Colonic mucosa (tissue), 4 donors: Measurements from ENCODE around the gene NUAK1. TPM values are rescaled to one million over a fixed set of nuclear protein-coding genes. Genes with fewer than 3 reads are reported as not detected.

Experiments used
- DNase-seq: peaks from one replicate; pipeline ENCODE4 v3.0.0-alpha.2; 2020
- H3K27ac ChIP-seq: fragments of 200-600 bp; one replicate; pipeline ENCODE4 v1.8.0; 2021
- H3K27me3 ChIP-seq: fragments of 200-600 bp; one replicate; pipeline ENCODE4 v1.8.0; 2021
- H3K36me3 ChIP-seq: fragments of 200-600 bp; one replicate; pipeline ENCODE4 v1.8.0; 2021
- H3K4me1 ChIP-seq: fragments of 200-600 bp; one replicate; pipeline ENCODE4 v1.8.0; 2021; ENCODE audit warnings: mild to moderate bottlenecking
- H3K4me3 ChIP-seq: fragments of 200-600 bp; one replicate; pipeline ENCODE4 v1.8.0; 2021
- H3K9ac ChIP-seq, 2 donors: one replicate each; pipeline ENCODE4 v1.7.0; 2013; ENCODE audit warnings: control low read depth in 2 of 2, low read depth in 2 of 2, low read length in 2 of 2
- H3K9me3 ChIP-seq: fragments of 200-600 bp; one replicate; pipeline ENCODE4 v1.8.0; 2021
- intact Hi-C: fragments of 100-400 bp; cut with DNase I; formaldehyde crosslinking; loops from one replicate; pipeline ENCODE4 v1.14.1; 2022
- total RNA-seq, 2 donors: library from RNA; stranded (reverse); fragmentation: NEBNext Ultra II Directional in 1 of 2; extraction: Animal tissue kit (Norgen Biotek cat#: 25700) in 1 of 2; gene quantifications; one replicate each; pipeline ENCODE4 v1.2.1, GENCODE V29; 2021
- TF ChIP-seq, protein P1 (sequence below): fragments of 200-600 bp; IDR thresholded peaks from one replicate; pipeline ENCODE4 v1.8.0; 2022; ENCODE audit warnings: antibody characterized with exemption, mild to moderate bottlenecking
- donor health status: healthy.
- donor health status: DM: no; HTN: no; CAD: no.
- donor health status: DM: no; HTN: no; CAD: no.

Gene NUAK1
- total RNA-seq, 2 donors from 2014 or later: 2.2 to 3.7 TPM

DNA sequence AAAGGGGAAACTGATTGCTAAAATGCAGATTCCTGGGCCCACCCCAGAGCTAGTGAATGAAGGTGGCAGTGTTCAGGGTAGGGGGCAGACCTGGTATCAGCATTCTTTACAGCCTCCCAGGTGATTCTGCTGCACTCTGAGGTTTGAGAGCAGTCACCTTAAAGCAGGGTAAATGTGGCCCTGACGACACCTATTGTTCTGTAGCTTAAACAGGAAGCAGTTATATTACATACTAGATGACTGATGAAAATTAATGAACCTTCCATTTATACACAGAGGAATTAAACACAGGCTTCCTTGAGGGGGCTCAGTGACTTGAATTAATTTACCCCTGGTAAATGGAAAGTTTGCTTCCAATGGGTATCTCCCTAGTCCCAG, 25.3 kb downstream of the NUAK1 start:
- H3K27me3 ChIP-seq: no peaks in the 10 kb centered on the region
- H3K4me1 ChIP-seq: no peaks in the 10 kb centered on the region
- H3K27ac ChIP-seq: no peak overlapping the region
- H3K9ac ChIP-seq: no peak overlapping the region
- DNase-seq: no peak
- no peak overlapping the region for H3K4me3 ChIP-seq
- no peaks in the 10 kb centered on the region for H3K9me3 ChIP-seq
- no peaks in the 10 kb centered on the region for H3K36me3 ChIP-seq
- TF ChIP-seq, protein P1, sequence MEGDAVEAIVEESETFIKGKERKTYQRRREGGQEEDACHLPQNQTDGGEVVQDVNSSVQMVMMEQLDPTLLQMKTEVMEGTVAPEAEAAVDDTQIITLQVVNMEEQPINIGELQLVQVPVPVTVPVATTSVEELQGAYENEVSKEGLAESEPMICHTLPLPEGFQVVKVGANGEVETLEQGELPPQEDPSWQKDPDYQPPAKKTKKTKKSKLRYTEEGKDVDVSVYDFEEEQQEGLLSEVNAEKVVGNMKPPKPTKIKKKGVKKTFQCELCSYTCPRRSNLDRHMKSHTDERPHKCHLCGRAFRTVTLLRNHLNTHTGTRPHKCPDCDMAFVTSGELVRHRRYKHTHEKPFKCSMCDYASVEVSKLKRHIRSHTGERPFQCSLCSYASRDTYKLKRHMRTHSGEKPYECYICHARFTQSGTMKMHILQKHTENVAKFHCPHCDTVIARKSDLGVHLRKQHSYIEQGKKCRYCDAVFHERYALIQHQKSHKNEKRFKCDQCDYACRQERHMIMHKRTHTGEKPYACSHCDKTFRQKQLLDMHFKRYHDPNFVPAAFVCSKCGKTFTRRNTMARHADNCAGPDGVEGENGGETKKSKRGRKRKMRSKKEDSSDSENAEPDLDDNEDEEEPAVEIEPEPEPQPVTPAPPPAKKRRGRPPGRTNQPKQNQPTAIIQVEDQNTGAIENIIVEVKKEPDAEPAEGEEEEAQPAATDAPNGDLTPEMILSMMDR: no peak
- intact Hi-C loops: no loop called here

DNA sequence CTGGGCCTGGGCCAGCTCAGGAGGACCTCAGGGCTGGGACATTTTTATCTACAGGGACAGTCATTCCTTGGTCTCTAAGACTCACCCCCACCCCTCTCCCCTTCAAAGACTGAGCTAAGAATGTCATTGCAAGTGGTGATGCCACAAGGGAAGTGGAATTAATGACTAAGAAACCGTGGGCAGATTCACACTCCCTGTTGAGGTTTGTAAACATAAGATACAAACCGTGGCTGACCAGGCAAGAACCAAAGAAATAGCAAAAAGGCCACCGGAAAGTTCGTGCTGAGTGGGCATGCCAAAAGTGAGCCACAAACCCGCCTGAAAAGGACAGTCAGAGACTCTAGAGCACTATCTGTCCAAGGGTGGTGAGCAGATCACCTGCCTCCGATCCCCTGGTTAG, 25.7 kb downstream of the NUAK1 start:
- no peak for DNase-seq
- Histone ChIP-seq H3K27ac (no peak overlapping the region), H3K9ac (no peak overlapping the region), H3K27me3 (no peaks in the 10 kb centered on the region), H3K4me3 (no peak overlapping the region), H3K4me1 (no peaks in the 10 kb centered on the region), H3K9me3 (no peaks in the 10 kb centered on the region), H3K36me3 (no peaks in the 10 kb centered on the region)
- intact Hi-C loops: no loop called here
- TF ChIP-seq, protein P1: no peak

DNA sequence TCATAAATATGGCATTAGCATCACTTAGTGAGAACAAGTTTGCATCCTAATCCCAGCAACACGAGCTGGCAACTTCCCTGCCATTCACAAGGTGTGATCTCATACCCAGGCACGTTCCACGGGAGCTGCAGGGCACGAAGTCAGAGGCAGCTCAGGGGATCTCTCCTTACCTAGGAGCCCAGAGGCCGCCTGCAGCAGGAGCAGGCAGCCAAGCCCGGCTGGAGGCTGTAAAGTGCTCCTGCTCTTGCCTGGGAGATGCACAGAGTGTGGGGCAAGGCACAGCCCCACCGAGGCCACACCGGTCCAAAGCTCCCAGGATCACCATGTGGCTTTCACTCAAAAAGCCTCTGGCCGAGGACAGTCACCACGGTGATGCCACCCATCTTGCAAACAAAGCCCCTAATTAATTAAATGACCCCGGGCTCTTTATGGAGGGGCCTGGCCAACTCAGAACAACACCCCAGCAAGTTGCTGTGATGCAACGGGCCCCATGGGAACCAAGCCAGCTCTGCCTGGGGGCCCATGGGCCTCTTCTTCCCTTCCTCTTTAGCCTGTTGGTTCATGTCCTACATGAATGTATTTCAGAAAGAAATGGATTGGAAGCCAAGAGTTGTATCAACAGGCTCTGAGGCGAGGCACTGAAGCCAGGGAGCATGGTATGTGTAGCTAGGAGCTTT, 26.5 kb downstream of the NUAK1 start:
- H3K36me3 ChIP-seq: no peaks in the 10 kb centered on the region
- H3K9me3 ChIP-seq: no peaks in the 10 kb centered on the region
- no peak for DNase-seq
- H3K4me1 ChIP-seq: no peaks in the 10 kb centered on the region
- H3K27me3 ChIP-seq: no peaks in the 10 kb centered on the region
- H3K27ac ChIP-seq: no peak overlapping the region
- TF ChIP-seq, protein P1: no peak
- intact Hi-C loops: no loop called here
- no peak overlapping the region for H3K4me3 ChIP-seq
- no peak overlapping the region for H3K9ac ChIP-seq

DNA sequence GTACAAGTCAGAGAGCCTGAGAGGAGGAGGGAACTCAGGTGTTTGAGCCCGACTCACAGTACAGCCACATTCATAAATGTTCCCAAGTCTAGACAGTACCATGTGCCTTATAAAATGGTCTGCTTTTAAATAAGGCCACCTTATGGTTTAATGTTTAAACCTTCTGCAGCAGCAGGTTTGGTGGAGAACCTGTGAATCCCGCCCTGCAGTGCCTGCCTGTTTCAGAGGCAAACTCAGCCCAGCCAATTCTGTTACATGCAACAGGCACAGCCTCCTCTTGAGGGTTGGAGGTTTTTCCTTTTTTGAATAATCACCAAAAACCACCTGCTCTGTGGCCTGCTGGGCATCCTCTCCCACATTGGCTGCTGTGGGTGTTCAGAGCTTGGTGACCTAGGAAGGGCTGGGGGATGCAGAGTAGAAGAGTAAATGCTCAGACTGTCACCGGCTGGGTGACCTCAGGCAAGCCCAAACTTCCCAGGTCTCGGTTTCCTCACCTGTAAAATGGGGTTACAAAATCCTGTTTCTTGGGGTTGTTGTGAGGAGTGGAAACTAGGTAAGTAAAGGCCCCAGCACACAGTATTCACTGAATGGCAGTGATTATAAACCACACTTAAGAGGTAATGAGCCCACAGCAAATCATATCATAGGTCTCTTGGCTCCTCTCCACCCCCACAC, 28.0 kb downstream of the NUAK1 start:
- H3K27ac ChIP-seq: no peak overlapping the region
- peak; percentile 64 for DNase-seq
- TF ChIP-seq, protein P1: no peak
- no peaks in the 10 kb centered on the region for H3K27me3 ChIP-seq
- H3K4me1 ChIP-seq: no peaks in the 10 kb centered on the region
- intact Hi-C loops: no loop called here
- no peaks in the 10 kb centered on the region for H3K36me3 ChIP-seq
- H3K9me3 ChIP-seq: no peaks in the 10 kb centered on the region
- H3K9ac ChIP-seq: peak overlapping the region in 1 of 2 donors; percentile 52
- H3K4me3 ChIP-seq: no peak overlapping the region

DNA sequence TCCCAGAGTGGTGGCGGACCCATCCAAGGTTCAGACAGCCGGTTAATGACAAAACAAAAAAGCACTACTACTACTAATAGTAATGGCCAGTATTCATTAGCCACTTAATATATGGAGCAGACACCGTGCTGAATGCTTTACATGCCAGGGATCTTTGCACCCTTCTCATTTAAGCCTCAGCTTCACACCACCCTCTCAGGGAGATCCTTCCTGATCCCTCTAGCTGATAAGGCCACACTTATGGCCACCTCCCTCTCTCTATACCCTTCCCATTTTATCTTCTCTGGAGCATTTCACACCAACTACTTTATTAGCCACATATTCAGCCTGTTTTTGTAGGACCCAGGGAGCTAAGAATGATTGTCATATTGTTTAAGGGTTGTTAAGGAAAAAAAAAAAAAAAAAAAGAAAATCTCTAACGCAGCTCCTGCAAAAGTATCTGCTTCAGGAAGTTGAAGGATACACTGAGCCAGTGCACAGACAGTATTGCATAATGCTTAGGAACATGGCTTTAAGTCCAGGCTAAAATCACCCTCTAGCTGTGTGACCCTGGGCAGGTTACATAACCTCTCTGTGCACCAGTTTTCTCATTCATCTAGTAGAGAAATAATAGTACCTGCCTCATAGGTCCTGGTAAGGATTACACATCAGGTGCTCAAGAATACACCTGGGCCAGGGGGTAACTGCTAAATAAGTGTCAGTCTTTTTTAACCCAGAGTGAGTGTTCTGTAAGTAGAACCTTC, 29.4 kb downstream of the NUAK1 start:
- no peaks in the 10 kb centered on the region for H3K9me3 ChIP-seq
- TF ChIP-seq, protein P1: no peak
- no peak for DNase-seq
- no peak overlapping the region for H3K4me3 ChIP-seq
- intact Hi-C loops: no loop called here
- peak overlapping the region in 1 of 2 donors; percentile 52 for H3K9ac ChIP-seq
- peak overlapping the region; percentile 24 for H3K27ac ChIP-seq
- H3K4me1 ChIP-seq: no peaks in the 10 kb centered on the region
- H3K36me3 ChIP-seq: no peaks in the 10 kb centered on the region
- H3K27me3 ChIP-seq: no peaks in the 10 kb centered on the region
